WTC11 (cell line): ENCODE measurements around the gene MORC4.

Source experiments
- NFE2L1 ChIP-seq: sonication (generic); formaldehyde crosslinking; IDR thresholded peaks from 2 replicates; pipeline ENCODE4 v1.8.1; 2023; ENCODE audit warnings: missing genetic modification reagents
- NR3C1 ChIP-seq: sonication (generic); formaldehyde crosslinking; conservative IDR thresholded peaks from 2 replicates; pipeline ENCODE4 v1.8.1; 2023; ENCODE audit warnings: low read depth, mild to moderate bottlenecking, missing genetic modification reagents
- ZNF263 ChIP-seq: sonication (generic); formaldehyde crosslinking; IDR thresholded peaks from 2 replicates; pipeline ENCODE4 v1.8.1; 2022; ENCODE audit warnings: low read depth, mild to moderate bottlenecking, moderate library complexity, missing genetic modification reagents
- TF ChIP-seq, protein P1 (sequence below): sonication (generic); formaldehyde crosslinking; IDR thresholded peaks from 2 replicates; pipeline ENCODE4 v1.8.0; 2022; ENCODE audit warnings: mild to moderate bottlenecking, missing genetic modification reagents

DNA sequence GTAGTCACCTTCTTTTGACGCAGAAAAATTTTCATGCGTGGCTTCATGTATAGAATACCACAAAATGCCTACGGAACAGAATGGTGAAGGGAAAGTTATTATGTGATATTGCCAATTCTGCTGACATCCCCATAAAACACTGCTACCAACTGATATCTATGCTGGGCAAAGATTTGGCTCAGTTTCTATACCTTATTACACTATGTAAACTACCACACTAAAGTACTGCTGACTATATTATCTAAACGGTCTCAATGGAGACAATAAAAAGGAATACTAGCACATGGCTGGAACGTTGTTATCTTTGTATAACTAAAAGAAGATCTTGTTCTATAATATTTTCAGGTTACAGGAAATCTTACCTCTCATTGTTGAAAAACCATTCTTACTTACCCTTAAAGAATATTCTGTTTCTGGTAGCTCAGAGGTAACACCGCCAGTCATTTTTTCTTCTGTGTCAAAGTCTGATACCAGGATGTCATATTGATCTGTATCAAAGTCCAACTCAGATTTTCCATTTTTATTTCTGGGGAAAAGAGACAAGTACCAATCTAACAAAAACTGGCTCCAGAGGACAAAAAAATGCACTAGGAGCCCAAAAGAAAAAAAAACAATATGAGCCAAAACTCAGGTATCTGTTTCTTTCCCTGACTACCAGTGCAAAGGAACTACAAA, 18.9 kb downstream of the MORC4 start:
- TF ChIP-seq, protein P1, sequence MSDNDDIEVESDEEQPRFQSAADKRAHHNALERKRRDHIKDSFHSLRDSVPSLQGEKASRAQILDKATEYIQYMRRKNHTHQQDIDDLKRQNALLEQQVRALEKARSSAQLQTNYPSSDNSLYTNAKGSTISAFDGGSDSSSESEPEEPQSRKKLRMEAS = no peak
- TF ChIP-seq NFE2L1 (no peak), ZNF263 (CRISPR knock-in tag) (no peak), NR3C1 (no peak)
